ENCODE results near the gene TGM2. TPM values are rescaled to one million over a fixed set of nuclear protein-coding genes. Genes with fewer than 3 reads are reported as not detected.

The TGM2 gene
- total RNA-seq, 1 experiment from 2014 or later, result 113 TPM

- ChIA-PET CTCF (interaction anchor here (0.7 kb wide), 1 partner anchor 75 kb away, joined by 3 read pairs; no protein-coding TSS in a partner anchor), POLR2A (no interaction called here)
- no peak for ATAC-seq
- no peaks in the 10 kb centered on the region for H3K27me3 ChIP-seq (ENCODE audit: control insufficient read depth, insufficient read depth, low read length)
- H3K27ac ChIP-seq (ENCODE audit: low read length), result no peak overlapping the region
- no peak overlapping the region for H3K4me3 ChIP-seq (ENCODE audit: low read depth in 2 of 2, low read length in 2 of 2)
- no peak for DNase-seq (ENCODE audit: low read depth, low spot score)
- TF ChIP-seq SIN3A (IDR thresholded peaks at IDR 0.05; ENCODE audit: borderline replicate concordance, insufficient read depth, low read depth, low read length), result no peak
- TF ChIP-seq CTCF (IDR thresholded peaks at IDR 0.05), result no peak
- H3K36me3 ChIP-seq (ENCODE audit: control insufficient read depth, insufficient read depth, low read length), result peaks cover 3% of the 10 kb centered on the region; the same call in 1 of the 2 replicates
- peaks cover 28% of the 10 kb centered on the region for H3K4me1 ChIP-seq (ENCODE audit: control insufficient read depth, insufficient read depth, low read length)
- BruUV-seq (replicated peaks), result no TSS peak
- intact Hi-C loops (cut with micrococcal nuclease; ENCODE audit: unreplicated experiment) (no loop called here), in situ Hi-C loops (cut with HindIII; ENCODE audit: low pct_unique_long_range_greater_than_20kb, low sequenced_read_pairs) (no loop called here)
- H3K9me3 ChIP-seq (ENCODE audit: control insufficient read depth, insufficient read depth, low read depth, low read length), result no peaks in the 10 kb centered on the region
Observed at GRCh38 chr20:38138086-38138778, 26.8 kb downstream of the TGM2 start.

- ATAC-seq (no peak), DNase-seq (ENCODE audit: low read depth, low spot score) (no peak)
- Histone ChIP-seq H3K4me1 (ENCODE audit: control insufficient read depth, insufficient read depth, low read length) (peaks cover 28% of the 10 kb centered on the region), H3K27ac (ENCODE audit: low read length) (no peak overlapping the region), H3K4me3 (ENCODE audit: low read depth in 2 of 2, low read length in 2 of 2) (no peak overlapping the region), H3K27me3 (ENCODE audit: control insufficient read depth, insufficient read depth, low read length) (no peaks in the 10 kb centered on the region), H3K9me3 (ENCODE audit: control insufficient read depth, insufficient read depth, low read depth, low read length) (no peaks in the 10 kb centered on the region), H3K36me3 (ENCODE audit: control insufficient read depth, insufficient read depth, low read length) (peaks cover 3% of the 10 kb centered on the region; the same call in 1 of the 2 replicates)
- ChIA-PET CTCF (no interaction called here), POLR2A (no interaction called here)
- no TSS peak for BruUV-seq (replicated peaks)
- TF ChIP-seq TCF7L2 (IDR thresholded peaks at IDR 0.05; ENCODE audit: low read depth, low read length), result no peak
- no peak for TF ChIP-seq CTCF (IDR thresholded peaks at IDR 0.05)
- TF ChIP-seq POLR2AphosphoS5 (IDR thresholded peaks at IDR 0.05; ENCODE audit: low read depth, low read length), result no peak
- TF ChIP-seq SIN3A (IDR thresholded peaks at IDR 0.05; ENCODE audit: borderline replicate concordance, insufficient read depth, low read depth, low read length), result no peak
- no peak for TF ChIP-seq REST (IDR thresholded peaks at IDR 0.05; ENCODE audit: insufficient read depth in 1 of 2, low read depth in 2 of 2, low read length in 1 of 2)
- in situ Hi-C loops (cut with HindIII; ENCODE audit: low pct_unique_long_range_greater_than_20kb, low sequenced_read_pairs) (no loop called here), intact Hi-C loops (cut with micrococcal nuclease; ENCODE audit: unreplicated experiment) (no loop called here)
Observed at GRCh38 chr20:38137441-38138037, 27.5 kb downstream of the TGM2 start.
